ENCODE results near the gene NDNF.

DNA sequence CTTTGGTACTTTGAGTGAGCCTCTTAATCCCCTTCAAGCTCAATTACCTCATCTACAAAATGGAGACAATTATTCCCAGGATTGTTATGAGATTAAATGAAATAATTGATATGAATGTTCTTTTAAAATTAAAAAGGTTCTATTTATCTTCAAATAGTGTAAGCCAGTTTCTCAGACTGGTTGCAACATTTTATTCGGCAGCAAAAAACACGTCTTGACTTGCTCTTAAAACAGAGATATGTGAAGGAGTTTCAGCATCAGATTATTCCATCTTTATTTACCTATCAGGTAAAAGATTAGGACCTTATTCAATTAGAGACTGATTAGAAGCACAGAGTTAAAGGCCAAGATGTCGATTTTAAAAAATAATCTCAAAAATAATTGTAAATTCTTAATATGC is 10.5 kb downstream of the NDNF start:
- TF ChIP-seq POLR2AphosphoS5 (IDR thresholded peaks at IDR 0.05; ENCODE audit: low read depth, low read length), result no peak
- no peak for TF ChIP-seq TAF1 (IDR thresholded peaks at IDR 0.05; ENCODE audit: low read depth, low read length)
- no peak for TF ChIP-seq POLR2A (IDR thresholded peaks at IDR 0.05; ENCODE audit: low read depth, low read length)

Data from GM12891 (cell line).